Astrocyte (in vitro differentiated cells and primary cell): ENCODE data around the gene TUT1.

Source experiments
- CTCF ChIP-seq: IDR thresholded peaks from 2 replicates; pipeline ENCODE4 v1.5.1; 2011; ENCODE audit warnings: low read depth, mild to moderate bottlenecking, inconsistent platforms, low read length, moderate library complexity; ENCODE audit not compliant: insufficient read depth
- EZH2 ChIP-seq: IDR thresholded peaks from 2 replicates; pipeline ENCODE4 v1.6.1; 2012; ENCODE audit warnings: mild to moderate bottlenecking, low read length, inconsistent platforms; ENCODE audit not compliant: insufficient read depth

GRCh38 chr11:62542111-62542745 lies 49.1 kb downstream of the TUT1 start:
- no peak for TF ChIP-seq CTCF
- no peak for TF ChIP-seq EZH2
